Transverse colon (tissue), 4 donors: ENCODE results near the gene CHRNA9. TPM values are rescaled to one million over a fixed set of nuclear protein-coding genes. Genes with fewer than 3 reads are reported as not detected.

Experiments used
- DNase-seq: peaks from one replicate; pipeline ENCODE4 v3.0.0-alpha.2; 2019
- H3K27ac ChIP-seq, 4 donors: fragments of 200-600 bp; sonication (generic); 2 replicates each; pipeline ENCODE4 v1.5.1; 2016 to 2018; ENCODE audit warnings: inconsistent platforms in 4 of 4
- H3K27me3 ChIP-seq: fragments of 200-600 bp; sonication (generic); 2 replicates; pipeline ENCODE4 v1.5.1; 2017; ENCODE audit warnings: inconsistent platforms
- H3K36me3 ChIP-seq, 4 donors: fragments of 200-600 bp; sonication (generic); 2 replicates each; pipeline ENCODE4 v1.5.1; 2017 to 2019; ENCODE audit warnings: inconsistent platforms in 4 of 4
- H3K4me1 ChIP-seq, 4 donors: fragments of 200-600 bp; sonication (generic); 2 replicates each; pipeline ENCODE4 v1.5.1; 2017 to 2020; ENCODE audit warnings: inconsistent platforms in 4 of 4
- H3K4me3 ChIP-seq, 4 donors: fragments of 200-600 bp; sonication (generic); 1 replicate in 1 of 4; 2 replicates in 3 of 4; pipeline versions ENCODE4 v1.5.1 to v1.6.1; 2017 to 2019; ENCODE audit warnings: inconsistent platforms in 4 of 4
- H3K9me3 ChIP-seq, 2 donors: fragments of 200-600 bp; sonication (generic); 2 replicates each; pipeline ENCODE4 v1.5.1; 2017 to 2019; ENCODE audit warnings: inconsistent platforms in 2 of 2
- EP300 ChIP-seq: sonication (generic); formaldehyde crosslinking; IDR thresholded peaks from one replicate; pipeline ENCODE4 v1.6.1; 2017; ENCODE audit warnings: antibody characterized with exemption, low read depth
- POLR2A ChIP-seq: fragments of 450-650 bp; IDR thresholded peaks from one replicate; pipeline ENCODE4 v1.6.1; 2016; ENCODE audit warnings: antibody characterized with exemption, mild to moderate bottlenecking, moderate library complexity
- POLR2AphosphoS5 ChIP-seq, 3 donors: sonication (generic); formaldehyde crosslinking; IDR thresholded peaks; one replicate each; pipeline ENCODE4 v1.6.1; 2016; ENCODE audit warnings: antibody characterized with exemption in 3 of 3
- WGBS, 2 donors: methylation state at CpG; one replicate each; pipeline ENCODE4 v1.1.5; 2018; ENCODE audit warnings: low coverage in 1 of 2; 5-methylcytosine and 5-hydroxymethylcytosine counted together
- in situ Hi-C, 4 donors: fragments of 200-750 bp; cut with MboI; loops; one replicate each; pipeline versions ENCODE4 v1.15.0 to v1.15.1; 2017; ENCODE audit warnings: low sequenced_read_pairs in 3 of 4, low pct_ligation_motif_present in 1 of 4, low pct_unique_long_range_greater_than_20kb in 1 of 4
- intact Hi-C: fragments of 100-400 bp; cut with DNase I; formaldehyde crosslinking; loops from one replicate; pipeline ENCODE4 v1.15.1; 2023; ENCODE audit warnings: low total_unique reads
- total RNA-seq, 4 donors: library from RNA; depleted of rRNA; stranded (reverse); fragments of >200 nt; gene quantifications; one replicate each; pipeline ENCODE4 v1.1.0, GENCODE V29; 2016
- TF ChIP-seq, protein P1 (sequence below), 5 experiments: fragments of 200-600 bp in 3 of 5; fragments of 450-650 bp in 2 of 5; sonication (generic) in 3 of 5; IDR thresholded peaks; 1 replicate in 2 of 5; 2 replicates in 3 of 5; pipeline ENCODE4 v1.5.1; 2016 to 2017; ENCODE audit warnings: antibody characterized with exemption in 5 of 5, inconsistent platforms in 3 of 5, mild to moderate bottlenecking in 2 of 5, moderate library complexity in 1 of 5

Gene CHRNA9
- total RNA-seq, 4 donors from 2014 or later, result not detected

DNA sequence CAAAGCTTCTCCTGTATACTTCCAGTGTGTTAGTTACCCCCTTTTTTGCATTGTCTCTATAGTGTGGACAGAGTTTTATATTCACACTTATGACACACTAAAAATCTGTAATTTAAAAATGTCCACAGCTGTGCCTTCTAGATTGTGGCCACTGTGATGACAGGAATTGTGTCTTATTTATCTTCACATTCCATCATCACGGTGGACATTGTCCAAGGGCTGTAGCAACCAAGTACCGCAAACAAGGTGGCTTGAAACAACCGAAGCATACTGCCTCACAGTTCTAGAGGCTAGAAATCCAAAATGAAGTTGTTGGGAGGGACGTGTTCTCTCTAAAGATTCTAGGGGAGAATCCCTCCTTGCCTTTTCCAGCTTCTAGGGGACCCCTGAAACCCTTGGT is 32.3 kb downstream of the CHRNA9 start:
- no peak for DNase-seq
- H3K9me3 ChIP-seq, result no peaks in the 10 kb centered on the region
- TF ChIP-seq EP300 (no peak), POLR2A (no peak), POLR2AphosphoS5 (IDR thresholded peaks at IDR 0.05) (no peak)
- TF ChIP-seq, protein P1, sequence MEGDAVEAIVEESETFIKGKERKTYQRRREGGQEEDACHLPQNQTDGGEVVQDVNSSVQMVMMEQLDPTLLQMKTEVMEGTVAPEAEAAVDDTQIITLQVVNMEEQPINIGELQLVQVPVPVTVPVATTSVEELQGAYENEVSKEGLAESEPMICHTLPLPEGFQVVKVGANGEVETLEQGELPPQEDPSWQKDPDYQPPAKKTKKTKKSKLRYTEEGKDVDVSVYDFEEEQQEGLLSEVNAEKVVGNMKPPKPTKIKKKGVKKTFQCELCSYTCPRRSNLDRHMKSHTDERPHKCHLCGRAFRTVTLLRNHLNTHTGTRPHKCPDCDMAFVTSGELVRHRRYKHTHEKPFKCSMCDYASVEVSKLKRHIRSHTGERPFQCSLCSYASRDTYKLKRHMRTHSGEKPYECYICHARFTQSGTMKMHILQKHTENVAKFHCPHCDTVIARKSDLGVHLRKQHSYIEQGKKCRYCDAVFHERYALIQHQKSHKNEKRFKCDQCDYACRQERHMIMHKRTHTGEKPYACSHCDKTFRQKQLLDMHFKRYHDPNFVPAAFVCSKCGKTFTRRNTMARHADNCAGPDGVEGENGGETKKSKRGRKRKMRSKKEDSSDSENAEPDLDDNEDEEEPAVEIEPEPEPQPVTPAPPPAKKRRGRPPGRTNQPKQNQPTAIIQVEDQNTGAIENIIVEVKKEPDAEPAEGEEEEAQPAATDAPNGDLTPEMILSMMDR (IDR thresholded peaks at IDR 0.05), result no peak
- WGBS, 2 donors, result 78 to 84% methylated on average over 4 of the region's 4 CpGs
- no peak overlapping the region for H3K4me3 ChIP-seq
- H3K4me1 ChIP-seq, result peaks cover 0 to 54% (median 29%) of the 10 kb centered on the region in 4 donors
- H3K36me3 ChIP-seq, result no peaks in the 10 kb centered on the region
- intact Hi-C loops, result no loop called here
- in situ Hi-C loops, result loop anchor here in 1 of 4 donors (10.0 kb wide), 1 partner anchor 357 kb away; no protein-coding TSS in a partner anchor
- peak overlapping the region in 3 of 4 donors; percentile 78 to 83 (median 83) for H3K27ac ChIP-seq
- H3K27me3 ChIP-seq, result no peaks in the 10 kb centered on the region

DNA sequence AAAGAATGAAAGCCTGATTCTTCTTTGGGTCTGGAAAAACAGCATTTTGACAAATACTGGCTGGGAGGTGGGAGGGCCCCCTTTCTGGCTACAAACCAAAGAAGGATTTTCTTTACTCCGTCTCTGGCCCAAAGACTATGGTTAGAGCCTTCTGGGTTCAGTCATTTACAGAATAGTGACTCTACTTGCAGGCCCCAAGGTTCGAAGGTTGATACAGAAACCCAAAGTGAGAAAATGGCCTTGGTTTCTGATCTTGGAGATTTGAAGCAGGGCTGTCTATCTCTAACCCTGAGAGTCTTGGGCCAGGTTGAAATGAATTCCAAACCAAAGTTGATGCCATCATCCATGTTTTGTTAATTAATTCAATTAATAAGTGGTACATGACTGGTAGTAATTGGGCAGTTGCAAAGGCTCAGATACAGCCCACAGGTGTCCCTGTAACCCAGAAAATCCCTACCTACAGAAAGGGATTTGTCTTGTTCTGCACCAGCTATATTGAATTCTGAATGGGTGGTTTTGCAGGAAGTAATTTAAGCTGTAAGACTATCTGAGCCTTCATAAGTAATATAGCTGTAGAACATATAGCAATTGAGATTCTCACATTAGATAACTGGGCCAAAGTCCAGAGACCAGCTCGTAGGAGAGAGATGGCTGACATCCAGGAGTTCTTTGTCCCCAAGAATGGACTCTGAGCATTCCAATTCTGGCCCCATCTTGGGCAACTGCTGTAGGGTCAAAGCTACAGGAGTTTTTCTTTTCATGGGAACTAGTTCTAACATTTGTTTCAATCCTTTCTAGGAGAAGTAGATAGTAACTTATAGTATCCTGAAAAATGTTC is 34.5 kb downstream of the CHRNA9 start:
- H3K36me3 ChIP-seq, result no peaks in the 10 kb centered on the region
- H3K4me3 ChIP-seq, result no peak overlapping the region
- no peaks in the 10 kb centered on the region for H3K9me3 ChIP-seq
- peaks cover 0 to 35% (median 15%) of the 10 kb centered on the region in 4 donors for H3K4me1 ChIP-seq
- in situ Hi-C loops, result loop anchor here in 1 of 4 donors (10.0 kb wide), 1 partner anchor 355 kb away; no protein-coding TSS in a partner anchor
- DNase-seq, result peak; percentile 65
- TF ChIP-seq, protein P1 (IDR thresholded peaks at IDR 0.05), result no peak
- peak in 2 of 3 donors; percentile 46 to 70 for TF ChIP-seq POLR2AphosphoS5 (IDR thresholded peaks at IDR 0.05)
- H3K27ac ChIP-seq, result peak overlapping the region; percentile 74 to 83 (median 80)
- no peaks in the 10 kb centered on the region for H3K27me3 ChIP-seq
- intact Hi-C loops, result no loop called here
- WGBS, 2 donors, result 42 to 62% methylated on average over 3 of the region's 3 CpGs

DNA sequence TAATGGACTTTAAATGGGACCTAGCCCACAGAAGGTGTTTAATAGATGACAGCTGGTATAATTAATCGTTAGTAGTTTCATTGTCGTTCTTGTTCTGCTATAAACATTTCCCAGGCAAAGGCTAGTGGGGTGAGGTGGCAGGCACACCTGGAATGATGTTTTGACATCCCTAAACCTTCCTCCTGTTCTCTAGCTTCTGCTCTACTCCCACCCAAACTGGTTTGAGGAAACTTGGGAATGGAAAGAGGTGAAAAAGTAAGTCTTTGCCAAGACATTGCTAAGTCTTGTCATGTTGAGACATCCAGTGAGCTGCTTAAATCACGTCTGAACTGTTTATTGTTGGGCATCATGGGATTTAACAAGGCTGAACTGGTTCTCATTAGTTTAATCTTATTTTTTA is 37.5 kb downstream of the CHRNA9 start:
- 70 to 75% methylated on average over 3 of the region's 3 CpGs for WGBS, 2 donors
- no peaks in the 10 kb centered on the region for H3K9me3 ChIP-seq
- H3K27ac ChIP-seq, result no peak overlapping the region
- no peaks in the 10 kb centered on the region for H3K27me3 ChIP-seq
- no peaks in the 10 kb centered on the region for H3K36me3 ChIP-seq
- H3K4me3 ChIP-seq, result no peak overlapping the region
- no peak for TF ChIP-seq POLR2A
- no peak for TF ChIP-seq EP300
- TF ChIP-seq POLR2AphosphoS5 (IDR thresholded peaks at IDR 0.05), result no peak
- TF ChIP-seq, protein P1 (IDR thresholded peaks at IDR 0.05), result no peak
- peaks cover 0 to 37% (median 22%) of the 10 kb centered on the region in 4 donors for H3K4me1 ChIP-seq
- in situ Hi-C loops, result no loop called here
- DNase-seq, result no peak
- intact Hi-C loops, result no loop called here

DNA sequence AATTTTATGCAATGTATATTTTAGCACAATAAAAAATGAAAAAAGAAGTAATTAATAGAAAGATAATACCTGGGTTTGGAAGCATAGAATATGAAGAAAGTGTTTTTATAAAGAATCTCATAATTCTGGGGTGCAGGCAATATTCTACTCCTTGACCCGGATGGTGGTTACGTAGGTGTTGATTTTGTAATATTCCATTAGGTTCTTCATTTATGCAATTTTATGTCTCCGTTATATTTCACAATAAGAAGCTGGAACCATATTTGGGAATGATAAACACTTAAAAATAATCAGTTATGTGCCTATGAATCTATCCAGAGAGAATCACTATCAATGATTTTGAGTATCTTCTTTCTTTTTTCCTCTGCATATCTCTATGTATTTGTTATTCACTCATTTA is 38.5 kb downstream of the CHRNA9 start:
- no peak overlapping the region for H3K27ac ChIP-seq
- no peaks in the 10 kb centered on the region for H3K36me3 ChIP-seq
- no peaks in the 10 kb centered on the region for H3K9me3 ChIP-seq
- no peaks in the 10 kb centered on the region for H3K27me3 ChIP-seq
- intact Hi-C loops, result no loop called here
- TF ChIP-seq POLR2AphosphoS5 (IDR thresholded peaks at IDR 0.05) (no peak), EP300 (no peak), POLR2A (no peak)
- TF ChIP-seq, protein P1 (IDR thresholded peaks at IDR 0.05), result no peak
- no peak for DNase-seq
- WGBS, 2 donors, result 93 to 94% methylated on average over 3 of the region's 3 CpGs
- in situ Hi-C loops, result no loop called here
- H3K4me1 ChIP-seq, result peaks cover 0 to 35% (median 20%) of the 10 kb centered on the region in 4 donors
- no peak overlapping the region for H3K4me3 ChIP-seq
